NCI-H82 treated with DMSO at 0.1 percent for 48 hours (cell line): ENCODE measurements around the gene KLK13.

Experiments
- DNase-seq: peaks from one replicate; lab custom pipeline; 2025; ENCODE audit not compliant: unreplicated experiment; lab: John Stamatoyannopoulos, UW

The KLK13 gene

GRCh38 chr19:51065221-51065960, 499 bp upstream of the KLK13 start:
- no peak for DNase-seq

GRCh38 chr19:51063664-51064063, 1.2 kb downstream of the KLK13 start:
- no peak for DNase-seq

DNA sequence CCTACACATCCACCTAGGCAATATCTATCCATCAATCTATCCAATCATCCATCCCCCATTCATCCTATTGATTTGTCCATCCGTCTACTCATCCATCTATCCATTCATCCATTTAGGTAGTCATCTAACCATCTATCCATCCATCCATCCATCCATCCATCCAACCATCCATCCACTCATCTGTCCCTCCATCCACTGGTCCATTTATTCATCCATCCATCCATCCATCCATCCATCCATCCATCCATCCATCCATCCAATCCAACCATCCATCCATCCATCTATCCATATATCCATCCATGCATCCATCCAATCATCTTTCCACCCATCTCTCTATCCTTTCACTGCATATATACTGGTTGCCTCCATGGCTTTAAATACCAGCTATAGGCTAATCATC, 3.9 kb downstream of the KLK13 start:
- no peak for DNase-seq

- DNase-seq, result no peak
Measured at GRCh38 chr19:51060336-51060735, 4.6 kb downstream of the KLK13 start.

DNA sequence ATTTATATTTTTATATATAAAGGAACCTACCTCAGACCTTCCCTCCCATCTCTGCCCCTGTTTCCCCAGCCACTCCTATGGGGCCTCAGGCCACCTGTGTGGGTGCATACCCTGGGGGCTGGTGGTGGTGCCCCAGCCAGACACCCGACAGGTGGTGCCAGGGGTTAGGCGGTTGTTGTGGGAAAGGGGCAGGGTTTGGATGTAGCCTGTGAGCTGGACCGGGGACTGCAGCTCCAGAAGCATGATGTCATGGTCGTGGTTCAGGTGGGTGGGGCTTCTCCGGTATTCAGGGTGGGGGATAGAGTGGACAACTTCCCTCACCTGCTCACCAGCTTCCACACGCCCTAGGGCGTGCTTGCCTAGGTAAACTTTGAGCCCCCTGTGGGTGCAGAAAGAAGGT, 5.2 kb downstream of the KLK13 start:
- no peak for DNase-seq

DNA sequence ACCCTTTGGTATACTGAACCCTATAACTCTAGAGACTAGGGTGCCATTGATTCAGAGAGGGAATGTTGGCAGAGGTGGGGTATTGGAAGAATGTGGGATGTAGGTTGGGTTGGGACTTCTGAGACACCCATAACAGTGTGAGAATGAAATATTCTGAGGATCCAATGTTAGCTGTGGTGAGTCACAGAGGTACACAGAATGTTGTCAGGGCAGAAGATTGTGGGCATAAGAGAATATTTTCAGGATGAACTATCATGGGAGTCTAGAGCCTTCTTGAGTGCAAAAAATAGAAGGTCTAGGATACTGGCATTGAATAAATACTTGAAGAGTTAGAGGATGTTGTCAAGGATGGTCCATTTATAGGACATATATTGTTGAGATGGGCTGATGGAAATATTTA, 9.0 kb downstream of the KLK13 start:
- DNase-seq, result no peak

- no peak for DNase-seq
Measured at GRCh38 chr19:51047031-51047335, 17.9 kb downstream of the KLK13 start.

DNA sequence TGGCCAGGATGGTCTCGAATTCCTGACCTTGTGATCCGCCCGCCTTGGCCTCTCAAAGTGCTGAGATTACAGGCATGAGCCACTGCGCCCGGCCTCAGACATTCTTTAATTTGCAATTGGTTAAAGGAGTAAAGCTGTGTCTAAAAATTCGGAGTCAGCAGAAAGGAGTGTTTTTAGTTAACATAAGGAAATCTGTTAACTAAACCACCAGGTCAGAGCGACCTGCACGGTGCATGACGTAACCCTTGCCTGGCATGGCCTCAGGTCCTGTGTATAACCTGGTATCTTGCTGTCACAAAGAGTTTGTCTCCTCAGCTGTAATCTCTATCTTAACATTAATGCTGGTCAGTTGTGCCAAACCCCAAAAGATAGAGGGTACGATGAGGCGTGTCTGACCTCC, 20.6 kb downstream of the KLK13 start:
- DNase-seq, result no peak

GRCh38 chr19:51043497-51043896, 21.4 kb downstream of the KLK13 start:
- no peak for DNase-seq

- no peak for DNase-seq
Measured at GRCh38 chr19:51040151-51040550, 24.7 kb downstream of the KLK13 start.

- no peak for DNase-seq
Measured at GRCh38 chr19:51036519-51036918, 28.4 kb downstream of the KLK13 start.

DNA sequence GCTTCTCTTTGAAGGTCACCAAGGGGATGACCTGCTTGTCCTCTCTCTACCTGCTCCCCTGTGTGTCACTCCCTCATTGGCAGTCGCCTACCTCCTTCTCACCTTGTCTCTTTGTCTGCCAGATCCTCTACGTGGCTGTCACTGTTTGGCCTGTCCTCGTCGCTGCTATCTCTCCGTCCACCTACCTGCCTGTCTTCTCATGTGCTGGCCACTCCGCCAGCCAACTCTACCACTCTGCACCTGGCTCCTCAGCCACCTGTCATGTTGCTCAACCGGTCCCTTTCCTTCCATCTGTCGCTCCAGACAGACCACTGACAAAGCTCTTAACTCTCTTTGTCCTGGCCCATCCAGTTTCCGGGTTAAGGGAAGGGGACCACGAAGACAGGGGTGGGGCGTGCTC, 30.2 kb downstream of the KLK13 start, which contains the start of gene KLK12:
Gene KLK12, minus strand, starts transcription at position 299 of the 400 bp plus-strand sequence. CDS start 381 bp downstream, outside the sequence.
- DNase-seq, result no peak

- no peak for DNase-seq
Measured at GRCh38 chr19:51031880-51032225, 33.0 kb downstream of the KLK13 start.

GRCh38 chr19:51031220-51031879, 33.5 kb downstream of the KLK13 start:
- no peak for DNase-seq

DNA sequence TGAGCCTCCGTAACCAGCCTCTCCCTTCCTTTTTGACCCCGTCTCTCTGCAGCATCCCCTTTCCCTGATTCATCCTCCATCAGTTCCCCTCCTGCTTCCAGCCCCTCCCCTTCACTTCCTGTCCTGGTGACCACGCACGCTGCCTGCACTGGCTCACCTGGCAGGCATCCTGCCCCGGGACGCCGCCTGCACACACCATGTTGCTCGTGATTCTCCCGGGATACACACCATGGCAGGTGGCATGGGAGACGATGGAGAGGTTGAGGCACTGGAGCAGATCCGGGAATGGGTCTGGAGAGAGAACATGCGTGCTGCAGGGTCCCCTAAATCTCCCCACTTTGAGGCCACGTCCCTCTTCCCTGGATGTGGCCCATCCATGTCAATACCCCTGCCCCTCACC, 34.3 kb downstream of the KLK13 start:
- no peak for DNase-seq

- no peak for DNase-seq
Measured at GRCh38 chr19:51029718-51030117, 35.2 kb downstream of the KLK13 start.

GRCh38 chr19:51027873-51028272, 37.0 kb downstream of the KLK13 start:
- DNase-seq, result no peak

- DNase-seq, result no peak
Measured at GRCh38 chr19:51027126-51027806, 37.6 kb downstream of the KLK13 start.

DNA sequence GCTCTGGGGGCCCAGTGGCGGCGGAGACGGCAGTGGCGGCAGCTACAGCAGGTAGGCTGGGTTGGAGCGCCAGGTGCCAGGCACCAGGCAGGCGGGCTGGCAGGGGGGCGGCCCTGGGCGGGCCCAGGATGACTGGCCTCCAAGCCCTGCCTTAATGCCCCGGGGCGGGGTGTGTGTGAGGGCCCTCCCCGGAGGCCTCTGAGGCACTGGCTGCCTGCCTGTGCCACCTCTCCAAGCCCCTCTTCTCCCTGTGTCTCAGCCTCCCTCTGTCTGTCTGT, 38.4 kb downstream of the KLK13 start, which contains the start of gene KLK11:
Gene KLK11, minus strand, starts transcription at position 63 of the 278 bp plus-strand sequence. CDS start 985 bp downstream, outside the sequence.
- no peak for DNase-seq

- no peak for DNase-seq
Measured at GRCh38 chr19:51025809-51026553, 38.9 kb downstream of the KLK13 start.

DNA sequence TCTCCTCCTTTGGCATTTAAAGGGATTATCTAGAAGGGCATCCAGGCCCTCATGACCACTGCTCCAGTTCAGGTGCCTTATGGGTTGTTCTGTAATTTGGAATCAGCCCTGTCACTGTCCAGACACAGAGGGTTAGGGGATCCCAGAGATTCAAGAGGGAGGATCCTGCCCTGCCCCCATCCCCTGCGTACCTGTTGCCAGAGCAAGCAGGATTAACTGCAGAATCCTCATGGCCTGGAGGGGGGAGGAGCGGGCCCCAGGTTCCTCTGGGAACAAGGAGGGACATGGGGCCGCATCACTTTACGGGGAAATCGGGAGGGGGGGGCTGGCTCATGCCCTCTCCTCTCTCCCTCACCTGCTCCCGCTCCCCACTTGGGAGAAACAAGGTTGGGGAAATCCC, 39.5 kb downstream of the KLK13 start:
- DNase-seq, result no peak

- DNase-seq, result no peak
Measured at GRCh38 chr19:51024924-51025323, 40.0 kb downstream of the KLK13 start.
